PC-9 (cell line): ENCODE results near the gene RAD9B.

Source experiments
- EZH2 ChIP-seq: fragments of 200-600 bp; sonication (generic); IDR thresholded peaks from 2 replicates; pipeline ENCODE4 v1.8.0; 2017; ENCODE audit warnings: antibody characterized with exemption, low read depth
- TF ChIP-seq, protein P1 (sequence below): fragments of 200-600 bp; sonication (generic); conservative IDR thresholded peaks from 2 replicates; pipeline ENCODE4 v1.6.1; 2017; ENCODE audit warnings: mixed run types, antibody characterized with exemption, mild to moderate bottlenecking, moderate library complexity

DNA sequence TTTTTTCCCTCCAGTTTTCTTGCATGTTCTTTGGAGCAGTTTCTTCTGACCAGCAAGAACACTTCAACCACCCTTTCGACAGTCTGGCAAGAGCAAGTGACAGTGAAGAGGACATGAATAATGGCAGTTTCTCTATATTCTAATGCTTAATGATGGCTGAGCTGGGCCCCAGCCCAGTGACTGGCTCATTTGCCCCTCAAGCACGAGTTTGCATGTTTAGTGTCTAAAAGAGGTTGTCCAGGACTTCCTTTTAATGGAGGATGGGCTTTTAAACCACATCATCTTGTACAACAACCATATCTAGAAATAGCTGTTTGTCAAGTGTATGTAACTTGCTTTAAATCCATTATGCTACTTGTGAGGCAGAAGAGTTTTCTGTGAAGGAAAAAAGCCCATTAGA, 28.4 kb downstream of the RAD9B start:
- TF ChIP-seq, protein P1, sequence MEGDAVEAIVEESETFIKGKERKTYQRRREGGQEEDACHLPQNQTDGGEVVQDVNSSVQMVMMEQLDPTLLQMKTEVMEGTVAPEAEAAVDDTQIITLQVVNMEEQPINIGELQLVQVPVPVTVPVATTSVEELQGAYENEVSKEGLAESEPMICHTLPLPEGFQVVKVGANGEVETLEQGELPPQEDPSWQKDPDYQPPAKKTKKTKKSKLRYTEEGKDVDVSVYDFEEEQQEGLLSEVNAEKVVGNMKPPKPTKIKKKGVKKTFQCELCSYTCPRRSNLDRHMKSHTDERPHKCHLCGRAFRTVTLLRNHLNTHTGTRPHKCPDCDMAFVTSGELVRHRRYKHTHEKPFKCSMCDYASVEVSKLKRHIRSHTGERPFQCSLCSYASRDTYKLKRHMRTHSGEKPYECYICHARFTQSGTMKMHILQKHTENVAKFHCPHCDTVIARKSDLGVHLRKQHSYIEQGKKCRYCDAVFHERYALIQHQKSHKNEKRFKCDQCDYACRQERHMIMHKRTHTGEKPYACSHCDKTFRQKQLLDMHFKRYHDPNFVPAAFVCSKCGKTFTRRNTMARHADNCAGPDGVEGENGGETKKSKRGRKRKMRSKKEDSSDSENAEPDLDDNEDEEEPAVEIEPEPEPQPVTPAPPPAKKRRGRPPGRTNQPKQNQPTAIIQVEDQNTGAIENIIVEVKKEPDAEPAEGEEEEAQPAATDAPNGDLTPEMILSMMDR = no peak
- no peak for TF ChIP-seq EZH2
